LNCaP clone FGC (cell line): Measurements from ENCODE around the gene ARHGEF28.

ENCODE experiments used
- DNase-seq: peaks from one replicate; pipeline ENCODE4 v3.0.0-alpha.2; 2011; ENCODE audit warnings: low read depth
- H3K4me3 ChIP-seq: 2 replicates; pipeline ENCODE4 v1.5.1; 2011; ENCODE audit warnings: mild to moderate bottlenecking, low read depth, low read length, control low read depth
- TF ChIP-seq, protein P1 (sequence below): IDR thresholded peaks from 2 replicates; pipeline ENCODE4 v1.5.1; 2012; ENCODE audit warnings: mild to moderate bottlenecking; ENCODE audit not compliant: control insufficient read depth, insufficient read depth; ENCODE audit errors: extremely low read depth

The ARHGEF28 gene

DNA sequence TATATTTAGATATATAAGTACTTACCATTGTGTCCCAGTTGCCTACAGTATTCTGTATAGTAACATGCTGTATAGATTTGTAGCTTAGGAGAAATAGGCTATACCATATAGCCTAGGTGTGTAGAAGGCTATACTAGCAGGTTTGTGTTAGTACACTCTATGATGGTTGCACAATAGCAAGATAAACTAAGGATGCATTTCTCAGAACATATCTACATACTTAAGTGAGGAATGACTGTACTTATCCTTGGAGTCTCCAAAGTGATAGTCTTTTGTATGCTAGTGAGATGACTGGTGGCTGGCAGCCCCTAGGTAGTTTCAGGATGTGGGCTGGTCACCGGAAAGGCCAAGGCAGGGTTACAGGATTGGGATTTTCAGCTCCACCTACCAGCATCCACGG, 208.7 kb downstream of the ARHGEF28 start:
- TF ChIP-seq, protein P1, sequence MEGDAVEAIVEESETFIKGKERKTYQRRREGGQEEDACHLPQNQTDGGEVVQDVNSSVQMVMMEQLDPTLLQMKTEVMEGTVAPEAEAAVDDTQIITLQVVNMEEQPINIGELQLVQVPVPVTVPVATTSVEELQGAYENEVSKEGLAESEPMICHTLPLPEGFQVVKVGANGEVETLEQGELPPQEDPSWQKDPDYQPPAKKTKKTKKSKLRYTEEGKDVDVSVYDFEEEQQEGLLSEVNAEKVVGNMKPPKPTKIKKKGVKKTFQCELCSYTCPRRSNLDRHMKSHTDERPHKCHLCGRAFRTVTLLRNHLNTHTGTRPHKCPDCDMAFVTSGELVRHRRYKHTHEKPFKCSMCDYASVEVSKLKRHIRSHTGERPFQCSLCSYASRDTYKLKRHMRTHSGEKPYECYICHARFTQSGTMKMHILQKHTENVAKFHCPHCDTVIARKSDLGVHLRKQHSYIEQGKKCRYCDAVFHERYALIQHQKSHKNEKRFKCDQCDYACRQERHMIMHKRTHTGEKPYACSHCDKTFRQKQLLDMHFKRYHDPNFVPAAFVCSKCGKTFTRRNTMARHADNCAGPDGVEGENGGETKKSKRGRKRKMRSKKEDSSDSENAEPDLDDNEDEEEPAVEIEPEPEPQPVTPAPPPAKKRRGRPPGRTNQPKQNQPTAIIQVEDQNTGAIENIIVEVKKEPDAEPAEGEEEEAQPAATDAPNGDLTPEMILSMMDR: no peak
- no peak overlapping the region for H3K4me3 ChIP-seq
- no peak for DNase-seq

DNA sequence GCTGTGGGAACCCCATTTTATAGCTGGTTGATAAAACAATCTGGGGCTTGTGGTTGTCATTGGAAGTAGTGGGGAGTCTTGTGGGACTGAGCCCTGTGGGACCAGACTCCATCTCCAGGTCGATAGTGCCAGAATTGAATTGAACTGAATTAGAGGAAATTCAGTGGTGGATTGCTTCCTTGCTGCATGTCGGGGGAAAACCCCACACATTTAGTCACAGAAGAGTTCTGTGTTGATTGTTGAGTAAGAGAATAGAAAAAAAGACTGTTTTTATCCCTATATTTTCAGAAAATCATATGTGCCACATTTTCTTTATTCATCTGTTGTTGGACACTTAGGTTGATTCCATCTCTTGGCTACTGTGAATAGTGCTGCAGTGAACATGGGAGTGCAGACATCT, 209.7 kb downstream of the ARHGEF28 start:
- no peak for DNase-seq
- H3K4me3 ChIP-seq: no peak overlapping the region
- TF ChIP-seq, protein P1: no peak

DNA sequence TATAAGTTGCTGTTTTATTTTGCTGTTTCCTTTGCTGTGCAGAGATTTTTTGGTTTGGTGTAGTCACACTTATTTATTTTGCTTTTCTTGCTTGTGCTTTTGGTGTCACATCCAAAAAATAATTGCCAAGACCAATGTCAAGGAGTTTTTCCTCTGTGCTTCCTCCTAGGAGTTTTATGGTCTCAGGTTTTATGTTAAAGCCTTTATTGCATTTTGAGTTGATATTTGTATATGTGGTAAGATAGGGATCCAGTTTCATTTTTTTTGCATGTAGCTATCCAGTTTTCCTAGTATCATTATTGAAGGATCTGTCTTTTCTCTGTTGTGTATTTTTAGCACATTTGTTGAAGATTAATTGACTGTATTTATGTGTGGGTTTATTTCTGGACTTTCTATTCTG, 210.6 kb downstream of the ARHGEF28 start:
- no peak overlapping the region for H3K4me3 ChIP-seq
- TF ChIP-seq, protein P1: no peak
- DNase-seq: no peak

DNA sequence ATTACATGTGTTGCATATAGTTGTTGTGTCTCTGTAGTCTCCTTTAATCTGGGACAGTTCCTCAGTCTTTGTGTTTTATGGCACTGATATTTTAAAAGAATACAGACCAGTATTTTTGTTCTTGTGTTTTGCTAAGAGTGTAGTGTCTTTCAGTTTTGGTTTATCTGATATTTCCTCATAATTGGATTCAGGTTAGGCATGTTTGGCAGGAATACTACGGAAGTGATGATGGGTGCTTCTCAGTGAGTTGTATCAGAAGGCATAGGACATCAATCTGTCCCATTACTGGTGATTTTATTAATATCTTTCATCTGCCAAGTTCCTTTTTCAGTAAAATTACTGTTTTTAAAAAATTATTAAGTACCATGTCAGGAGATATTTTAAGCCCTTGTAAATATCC, 212.9 kb downstream of the ARHGEF28 start:
- H3K4me3 ChIP-seq: no peak overlapping the region
- TF ChIP-seq, protein P1: no peak
- no peak for DNase-seq

DNA sequence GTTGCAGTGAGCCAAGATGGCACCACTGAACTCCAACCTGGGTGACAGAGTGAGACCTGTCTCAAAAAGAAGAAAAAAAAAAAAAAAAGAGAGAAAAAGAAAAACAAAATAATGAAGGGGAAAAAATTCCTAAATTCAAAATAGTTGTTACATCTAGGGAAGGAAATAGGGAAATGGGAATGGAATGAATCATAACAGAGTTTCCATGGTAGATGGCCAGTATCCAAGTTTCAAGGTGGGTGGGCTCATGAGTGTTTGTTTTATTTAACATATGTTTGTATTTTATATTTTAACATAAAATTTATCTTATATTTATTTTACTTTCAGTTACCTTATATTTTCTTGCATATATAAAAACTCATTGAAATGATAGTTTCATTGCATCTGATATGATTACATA, 215.6 kb downstream of the ARHGEF28 start:
- TF ChIP-seq, protein P1: no peak
- DNase-seq: no peak

DNA sequence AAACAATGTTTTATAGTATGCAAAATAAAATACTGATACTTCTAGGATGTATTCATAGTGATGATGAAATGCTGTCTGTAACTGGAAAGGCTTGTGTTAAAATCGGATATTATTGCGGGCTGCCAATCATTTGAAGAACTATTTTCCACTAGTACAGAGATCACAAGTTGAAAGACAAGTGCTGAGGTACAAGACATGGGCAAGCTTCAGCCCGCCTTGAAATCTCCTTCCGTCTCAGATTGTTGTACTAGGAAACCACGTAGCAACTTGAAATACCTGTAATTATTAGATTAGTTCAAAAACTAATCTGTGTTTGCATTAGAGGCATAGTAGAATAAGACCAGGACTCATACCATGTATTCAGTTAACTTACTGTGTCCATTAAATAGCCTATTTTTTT, 218.2 kb downstream of the ARHGEF28 start:
- DNase-seq: no peak
- no peak overlapping the region for H3K4me3 ChIP-seq
- TF ChIP-seq, protein P1: no peak

More for the DNA sequence above, 215.6 kb downstream of the ARHGEF28 start:
- H3K4me3 ChIP-seq: no peak overlapping the region

DNA sequence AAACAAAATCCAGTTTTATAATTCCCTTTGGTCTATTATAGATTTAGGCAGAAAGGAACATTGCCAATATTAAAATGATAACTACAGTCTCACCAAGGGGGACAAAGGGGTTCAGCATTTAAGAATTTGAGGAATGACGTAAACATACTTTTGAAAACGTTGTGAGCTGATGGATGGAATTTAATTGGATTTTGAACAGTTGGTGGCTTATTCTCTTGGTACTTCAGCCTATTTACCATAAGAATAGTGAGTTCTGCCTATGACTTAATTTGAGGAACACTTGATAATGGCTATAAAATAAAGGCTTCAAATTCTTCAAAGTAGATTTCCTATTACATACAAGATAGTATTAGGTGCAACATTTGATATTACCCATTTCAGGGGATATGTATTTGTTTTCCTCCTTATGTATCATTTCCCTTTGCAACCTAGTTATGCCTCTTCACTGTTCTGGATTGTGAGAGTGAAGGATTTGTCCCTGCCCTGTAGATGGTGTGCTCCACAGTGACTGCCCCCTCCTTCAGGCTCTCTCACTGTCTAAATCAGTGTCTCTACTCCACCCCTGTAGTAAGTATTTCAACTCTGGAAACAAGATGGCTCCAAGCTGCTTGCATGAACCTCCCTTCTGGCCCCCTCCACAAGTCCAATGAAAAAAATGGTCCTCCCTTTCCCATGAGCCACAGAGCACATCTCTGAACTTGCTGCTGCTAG, 225.6 kb downstream of the ARHGEF28 start:
- TF ChIP-seq, protein P1: no peak
- no peak for DNase-seq
- no peak overlapping the region for H3K4me3 ChIP-seq
